Osteoblast (primary cell): Measurements from ENCODE around the gene GNAQ. TPM values are rescaled to one million over a fixed set of nuclear protein-coding genes. Genes with fewer than 3 reads are reported as not detected.

Experiments used
- DNase-seq: peaks from one replicate; pipeline ENCODE4 v3.0.0; 2011; ENCODE audit warnings: low spot score, mixed read lengths; ENCODE audit not compliant: insufficient read length; ENCODE audit errors: missing footprints
- H2AFZ ChIP-seq: 2 replicates; pipeline ENCODE4 v1.6.0; 2011; ENCODE audit warnings: mild to moderate bottlenecking, low read length
- H3K27ac ChIP-seq: 2 replicates; pipeline ENCODE4 v1.5.1; 2011; ENCODE audit warnings: mild to moderate bottlenecking, low read depth, low read length, moderate library complexity
- H3K27me3 ChIP-seq: 2 replicates; pipeline ENCODE4 v1.6.0; 2012; ENCODE audit warnings: mild to moderate bottlenecking, control low read depth, inconsistent platforms, low read length, moderate library complexity; ENCODE audit not compliant: insufficient read depth
- H3K36me3 ChIP-seq: 2 replicates; pipeline ENCODE4 v1.5.1; 2011; ENCODE audit warnings: mild to moderate bottlenecking, low read length, control low read depth, moderate library complexity; ENCODE audit not compliant: insufficient read depth
- H3K4me1 ChIP-seq: 2 replicates; pipeline ENCODE4 v1.5.1; 2011; ENCODE audit warnings: mild to moderate bottlenecking, low read length, control low read depth, moderate library complexity; ENCODE audit not compliant: insufficient read depth
- H3K4me2 ChIP-seq: 2 replicates; pipeline ENCODE4 v1.6.0; 2011; ENCODE audit warnings: mild to moderate bottlenecking, low read length; ENCODE audit not compliant: insufficient read depth
- H3K4me3 ChIP-seq: fragments of 200-600 bp; sonication (generic); 3 replicates; pipeline ENCODE4 v1.5.1; 2012; ENCODE audit warnings: mild to moderate bottlenecking, low read length, inconsistent platforms; ENCODE audit not compliant: insufficient read depth
- H3K79me2 ChIP-seq: 2 replicates; pipeline ENCODE4 v1.6.0; 2012; ENCODE audit warnings: mild to moderate bottlenecking, low read length, control low read depth, inconsistent platforms; ENCODE audit not compliant: insufficient read depth
- H3K9me3 ChIP-seq: 2 replicates; pipeline ENCODE4 v1.5.1; 2011; ENCODE audit warnings: low read depth, low read length, control low read depth
- H4K20me1 ChIP-seq: 2 replicates; pipeline ENCODE4 v1.6.0; 2012; ENCODE audit warnings: mild to moderate bottlenecking, low read length, control low read depth; ENCODE audit not compliant: insufficient read depth
- total RNA-seq: library from RNA; depleted of rRNA; stranded (reverse); fragments of >200 nt; gene quantifications from 2 replicates; pipeline ENCODE4 v1.2.3, GENCODE V29; 2012
- TF ChIP-seq, protein P1 (sequence below): IDR thresholded peaks from 2 replicates; pipeline ENCODE4 v1.5.1; 2011; ENCODE audit warnings: mild to moderate bottlenecking, low read depth, low read length, moderate library complexity; ENCODE audit errors: extremely low read depth

Gene GNAQ
- total RNA-seq, 1 donor = 64.8 TPM

DNA sequence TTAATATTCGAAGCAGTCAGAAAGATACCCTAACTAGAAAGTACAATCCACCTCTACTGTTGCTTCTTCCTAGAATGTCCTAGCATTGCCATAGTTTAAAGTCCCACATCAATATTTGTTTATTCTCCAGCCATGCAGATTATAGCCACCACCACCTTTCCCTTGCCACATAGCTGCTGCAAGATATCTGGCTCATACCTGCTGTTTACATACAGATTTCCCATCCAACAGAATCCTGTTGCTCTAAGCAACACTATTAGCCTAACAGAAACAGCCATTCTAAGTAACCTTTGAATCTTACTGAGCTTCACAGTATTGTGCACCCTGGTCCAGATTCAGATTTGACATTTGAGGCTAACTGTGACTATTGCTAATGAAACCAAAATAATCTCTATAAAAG, 45.6 kb downstream of the GNAQ start:
- H3K36me3 ChIP-seq = no peaks in the 10 kb centered on the region
- no peak overlapping the region for H2AFZ ChIP-seq
- peaks cover 77% of the 10 kb centered on the region for H3K79me2 ChIP-seq
- no peaks in the 10 kb centered on the region for H3K27me3 ChIP-seq
- H3K4me1 ChIP-seq = peaks cover 10% of the 10 kb centered on the region
- H4K20me1 ChIP-seq = peaks cover 35% of the 10 kb centered on the region
- H3K27ac ChIP-seq = no peak overlapping the region
- no peak overlapping the region for H3K4me2 ChIP-seq
- no peak for DNase-seq
- H3K4me3 ChIP-seq = no peak overlapping the region
- TF ChIP-seq, protein P1, sequence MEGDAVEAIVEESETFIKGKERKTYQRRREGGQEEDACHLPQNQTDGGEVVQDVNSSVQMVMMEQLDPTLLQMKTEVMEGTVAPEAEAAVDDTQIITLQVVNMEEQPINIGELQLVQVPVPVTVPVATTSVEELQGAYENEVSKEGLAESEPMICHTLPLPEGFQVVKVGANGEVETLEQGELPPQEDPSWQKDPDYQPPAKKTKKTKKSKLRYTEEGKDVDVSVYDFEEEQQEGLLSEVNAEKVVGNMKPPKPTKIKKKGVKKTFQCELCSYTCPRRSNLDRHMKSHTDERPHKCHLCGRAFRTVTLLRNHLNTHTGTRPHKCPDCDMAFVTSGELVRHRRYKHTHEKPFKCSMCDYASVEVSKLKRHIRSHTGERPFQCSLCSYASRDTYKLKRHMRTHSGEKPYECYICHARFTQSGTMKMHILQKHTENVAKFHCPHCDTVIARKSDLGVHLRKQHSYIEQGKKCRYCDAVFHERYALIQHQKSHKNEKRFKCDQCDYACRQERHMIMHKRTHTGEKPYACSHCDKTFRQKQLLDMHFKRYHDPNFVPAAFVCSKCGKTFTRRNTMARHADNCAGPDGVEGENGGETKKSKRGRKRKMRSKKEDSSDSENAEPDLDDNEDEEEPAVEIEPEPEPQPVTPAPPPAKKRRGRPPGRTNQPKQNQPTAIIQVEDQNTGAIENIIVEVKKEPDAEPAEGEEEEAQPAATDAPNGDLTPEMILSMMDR = no peak
- H3K9me3 ChIP-seq = no peaks in the 10 kb centered on the region

DNA sequence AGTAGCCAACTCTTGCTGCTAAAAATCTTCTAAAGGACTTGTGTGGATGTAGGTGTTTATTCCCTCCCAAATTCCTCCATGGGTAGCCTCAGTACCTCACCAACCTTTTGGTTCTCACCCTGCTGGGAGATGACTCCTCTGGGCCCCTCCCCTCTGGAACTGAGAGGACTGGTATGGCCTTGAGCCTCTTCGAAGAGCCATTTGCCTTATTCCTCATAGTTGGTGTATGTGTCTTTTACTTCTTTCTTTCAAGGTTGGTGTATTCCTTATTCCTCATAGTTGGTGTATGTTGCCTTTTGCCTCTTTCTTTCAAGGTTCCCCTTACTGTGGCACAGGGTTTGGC, 48.3 kb downstream of the GNAQ start:
- Histone ChIP-seq H3K4me1 (peaks cover 26% of the 10 kb centered on the region), H3K36me3 (no peaks in the 10 kb centered on the region), H3K4me3 (no peak overlapping the region), H4K20me1 (peaks cover 20% of the 10 kb centered on the region), H2AFZ (no peak overlapping the region), H3K27me3 (no peaks in the 10 kb centered on the region), H3K79me2 (peaks cover 71% of the 10 kb centered on the region), H3K27ac (no peak overlapping the region), H3K9me3 (no peaks in the 10 kb centered on the region), H3K4me2 (no peak overlapping the region)
- TF ChIP-seq, protein P1 = no peak
- no peak for DNase-seq

DNA sequence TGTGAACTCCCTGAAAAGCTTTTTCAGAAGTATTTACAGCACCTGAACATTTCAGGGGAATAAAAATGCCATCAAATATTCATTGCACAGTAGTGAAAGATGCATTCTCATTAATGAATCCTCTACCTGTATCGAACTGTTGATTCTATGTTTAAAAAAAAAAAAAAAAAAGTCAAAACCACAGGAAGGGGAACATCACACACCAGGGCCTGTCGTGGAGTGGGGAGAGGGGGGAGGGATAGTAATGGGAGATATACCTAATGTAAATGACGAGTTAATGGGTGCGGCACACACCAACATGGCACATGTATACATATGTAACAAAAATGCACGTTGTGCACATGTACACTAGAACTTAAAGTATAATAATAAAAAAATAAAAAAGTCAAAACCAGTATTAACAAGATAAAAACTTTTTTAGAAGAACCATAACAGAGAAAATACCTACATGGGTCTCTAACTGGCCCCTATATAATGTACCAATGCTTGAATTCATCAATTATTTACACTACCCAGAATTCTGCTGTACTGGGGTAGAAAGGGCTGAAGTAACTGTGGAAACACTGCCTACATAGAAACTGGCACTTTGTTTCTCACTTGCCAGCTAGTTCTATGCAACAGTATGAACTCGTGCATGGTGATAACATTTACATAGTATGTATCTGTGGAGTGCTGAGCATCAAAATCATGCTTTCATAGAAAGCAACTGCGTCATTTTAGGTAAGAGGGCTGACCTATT, 48.9 kb downstream of the GNAQ start:
- Histone ChIP-seq H3K27ac (no peak overlapping the region), H3K79me2 (peaks cover 71% of the 10 kb centered on the region), H4K20me1 (peaks cover 14% of the 10 kb centered on the region), H2AFZ (no peak overlapping the region), H3K4me1 (peaks cover 31% of the 10 kb centered on the region), H3K4me3 (no peak overlapping the region), H3K9me3 (no peaks in the 10 kb centered on the region), H3K36me3 (no peaks in the 10 kb centered on the region), H3K4me2 (no peak overlapping the region), H3K27me3 (no peaks in the 10 kb centered on the region)
- TF ChIP-seq, protein P1 = no peak
- DNase-seq = no peak

DNA sequence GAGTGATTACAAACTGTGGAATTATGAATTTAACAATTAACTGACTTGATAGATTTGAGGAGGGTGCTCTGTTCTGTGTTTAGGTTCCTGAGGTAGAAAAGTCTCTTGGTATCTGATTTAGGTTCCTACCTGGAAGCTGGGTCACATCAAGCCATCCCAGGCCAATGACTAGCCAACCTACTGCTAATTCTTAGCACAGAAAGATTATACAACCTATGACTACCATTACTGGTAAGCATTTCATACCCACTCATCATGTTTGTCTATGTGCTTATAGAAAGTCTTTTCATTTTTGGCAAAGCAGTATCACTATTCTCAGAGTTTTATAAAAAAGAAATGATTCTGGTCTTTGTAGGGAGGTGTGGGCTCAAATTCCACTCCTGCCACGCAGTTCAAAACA, 49.7 kb downstream of the GNAQ start:
- Histone ChIP-seq H3K4me1 (peaks cover 38% of the 10 kb centered on the region), H3K9me3 (no peaks in the 10 kb centered on the region)
- TF ChIP-seq, protein P1 = no peak

More for the DNA sequence above, 49.7 kb downstream of the GNAQ start:
- H3K4me2 ChIP-seq = no peak overlapping the region
- no peak for DNase-seq
- peak overlapping the region; percentile 85 for H3K27ac ChIP-seq
- H4K20me1 ChIP-seq = peaks cover 8% of the 10 kb centered on the region
- no peak overlapping the region for H3K4me3 ChIP-seq
- H3K27me3 ChIP-seq = no peaks in the 10 kb centered on the region
- H3K79me2 ChIP-seq = peaks cover 70% of the 10 kb centered on the region
- H3K36me3 ChIP-seq = no peaks in the 10 kb centered on the region
- H2AFZ ChIP-seq = no peak overlapping the region
